IPS DF 19.7 (cell line): Measurements from ENCODE around the gene ATP9A.

Source experiments
- DNase-seq: peaks from one replicate; pipeline ENCODE4 v3.0.0-alpha.2; 2013; ENCODE audit warnings: low read depth, low spot score

Gene ATP9A

GRCh38 chr20:51549474-51549873 lies 218.7 kb downstream of the ATP9A start:
- no peak for DNase-seq

GRCh38 chr20:51547951-51548350 lies 220.2 kb downstream of the ATP9A start:
- DNase-seq = no peak
